ENCODE measurements around the gene FAM32A. TPM values are rescaled to one million over a fixed set of nuclear protein-coding genes. Genes with fewer than 3 reads are reported as not detected.

The FAM32A gene
- total and polyA plus RNA-seq, 7 donors = 26.3 to 133 (median 44.2) TPM

DNA sequence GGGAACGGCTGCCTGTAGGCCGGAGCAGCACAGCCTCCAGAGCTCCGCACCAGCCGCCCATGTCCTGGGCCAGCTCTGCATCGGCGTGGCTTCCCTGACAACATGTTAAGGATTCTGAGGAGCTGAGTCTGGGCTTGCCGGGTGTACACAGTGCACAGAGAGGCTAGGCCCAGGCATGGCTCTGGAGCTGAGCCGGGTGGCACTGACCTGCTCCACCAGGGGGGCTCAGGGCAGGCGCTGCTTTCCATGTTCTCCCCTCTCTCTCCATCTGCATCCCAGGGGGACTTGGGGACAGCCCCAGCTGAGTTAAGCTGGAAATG is 44.1 kb downstream of the FAM32A start:
- peak in 1 of 2 donors; percentile 39 for DNase-seq
- 85 to 92% (median 91%) methylated on average over 9 of the region's 9 CpGs for WGBS, 3 donors
- TF ChIP-seq, protein P1, sequence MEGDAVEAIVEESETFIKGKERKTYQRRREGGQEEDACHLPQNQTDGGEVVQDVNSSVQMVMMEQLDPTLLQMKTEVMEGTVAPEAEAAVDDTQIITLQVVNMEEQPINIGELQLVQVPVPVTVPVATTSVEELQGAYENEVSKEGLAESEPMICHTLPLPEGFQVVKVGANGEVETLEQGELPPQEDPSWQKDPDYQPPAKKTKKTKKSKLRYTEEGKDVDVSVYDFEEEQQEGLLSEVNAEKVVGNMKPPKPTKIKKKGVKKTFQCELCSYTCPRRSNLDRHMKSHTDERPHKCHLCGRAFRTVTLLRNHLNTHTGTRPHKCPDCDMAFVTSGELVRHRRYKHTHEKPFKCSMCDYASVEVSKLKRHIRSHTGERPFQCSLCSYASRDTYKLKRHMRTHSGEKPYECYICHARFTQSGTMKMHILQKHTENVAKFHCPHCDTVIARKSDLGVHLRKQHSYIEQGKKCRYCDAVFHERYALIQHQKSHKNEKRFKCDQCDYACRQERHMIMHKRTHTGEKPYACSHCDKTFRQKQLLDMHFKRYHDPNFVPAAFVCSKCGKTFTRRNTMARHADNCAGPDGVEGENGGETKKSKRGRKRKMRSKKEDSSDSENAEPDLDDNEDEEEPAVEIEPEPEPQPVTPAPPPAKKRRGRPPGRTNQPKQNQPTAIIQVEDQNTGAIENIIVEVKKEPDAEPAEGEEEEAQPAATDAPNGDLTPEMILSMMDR (IDR thresholded peaks at IDR 0.05) = no peak
- ATAC-seq = no peak
- Histone ChIP-seq H3K4me3 (no peak overlapping the region), H3K9me3 (no peaks in the 10 kb centered on the region), H3K36me3 (ENCODE audit: insufficient read depth in 1 of 2, low read depth in 1 of 2) (peaks cover 9 to 96% of the 10 kb centered on the region in 2 donors), H3K27me3 (ENCODE audit: insufficient read depth in 3 of 3, low read length in 2 of 3) (no peaks in the 10 kb centered on the region), H3K27ac (no peak overlapping the region), H3K4me1 (no peaks in the 10 kb centered on the region)
- intact Hi-C loops (cut with DNase I) = no loop called here

DNA sequence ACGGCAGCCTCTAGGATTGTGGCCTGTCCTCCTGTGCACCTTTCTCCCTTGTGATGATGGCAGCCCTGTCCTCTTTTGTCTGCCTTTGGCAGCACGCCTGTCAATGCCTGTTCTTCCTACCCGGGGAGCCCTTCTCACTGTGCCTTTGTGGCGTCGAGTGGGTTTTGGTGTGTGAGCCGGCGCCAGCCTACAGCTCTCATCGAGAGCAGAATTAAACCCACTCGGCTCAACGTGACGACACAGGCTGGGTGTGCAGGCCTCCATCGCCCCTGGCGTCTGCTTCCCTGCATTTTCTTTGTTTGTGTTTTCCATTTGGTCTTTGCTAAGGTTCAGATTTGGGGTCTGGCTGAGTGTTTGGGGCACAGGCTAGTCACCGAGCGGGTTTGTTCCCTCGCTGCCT is 46.9 kb downstream of the FAM32A start:
- TF ChIP-seq, protein P1 (IDR thresholded peaks at IDR 0.05) = no peak
- no peak overlapping the region for H3K4me3 ChIP-seq
- intact Hi-C loops (cut with DNase I) = no loop called here
- DNase-seq (no peak), ATAC-seq (no peak)
- no peaks in the 10 kb centered on the region for H3K9me3 ChIP-seq
- peaks cover 7 to 95% of the 10 kb centered on the region in 2 donors for H3K36me3 ChIP-seq (ENCODE audit: insufficient read depth in 1 of 2, low read depth in 1 of 2)
- WGBS, 3 donors = 91 to 98% (median 93%) methylated on average over 16 of the region's 16 CpGs
- H3K27me3 ChIP-seq (ENCODE audit: insufficient read depth in 3 of 3, low read length in 2 of 3) = no peaks in the 10 kb centered on the region
- H3K27ac ChIP-seq = no peak overlapping the region
- no peaks in the 10 kb centered on the region for H3K4me1 ChIP-seq

DNA sequence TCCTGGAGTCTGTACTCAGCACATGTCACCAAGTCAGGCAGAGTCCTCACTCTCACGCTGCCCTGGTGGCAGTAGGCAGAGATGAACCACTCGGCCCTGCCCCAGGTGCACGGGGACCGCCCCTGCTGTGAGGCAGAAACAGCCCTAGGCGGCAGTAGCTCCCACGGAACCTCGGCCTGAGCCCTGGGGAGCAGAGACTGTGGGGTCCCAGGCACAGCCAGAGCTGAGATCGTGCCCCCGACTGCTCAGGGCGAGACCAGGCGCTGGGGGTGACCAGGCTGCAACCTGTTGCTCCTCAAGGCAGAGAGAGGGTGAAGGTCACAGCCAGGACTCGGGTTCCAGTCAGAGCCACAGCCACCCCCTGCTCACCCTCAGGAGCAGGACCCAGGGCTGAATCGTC is 47.4 kb downstream of the FAM32A start:
- TF ChIP-seq, protein P1 (IDR thresholded peaks at IDR 0.05) = no peak
- H3K36me3 ChIP-seq (ENCODE audit: insufficient read depth in 1 of 2, low read depth in 1 of 2) = peaks cover 7 to 91% of the 10 kb centered on the region in 2 donors
- no peak overlapping the region for H3K4me3 ChIP-seq
- no peaks in the 10 kb centered on the region for H3K27me3 ChIP-seq (ENCODE audit: insufficient read depth in 3 of 3, low read length in 2 of 3)
- no peaks in the 10 kb centered on the region for H3K4me1 ChIP-seq
- H3K27ac ChIP-seq = no peak overlapping the region
- H3K9me3 ChIP-seq = no peaks in the 10 kb centered on the region
- ATAC-seq = no peak
- intact Hi-C loops (cut with DNase I) = no loop called here
- 92 to 95% (median 95%) methylated on average over 13 of the region's 13 CpGs for WGBS, 3 donors
- DNase-seq = no peak

DNA sequence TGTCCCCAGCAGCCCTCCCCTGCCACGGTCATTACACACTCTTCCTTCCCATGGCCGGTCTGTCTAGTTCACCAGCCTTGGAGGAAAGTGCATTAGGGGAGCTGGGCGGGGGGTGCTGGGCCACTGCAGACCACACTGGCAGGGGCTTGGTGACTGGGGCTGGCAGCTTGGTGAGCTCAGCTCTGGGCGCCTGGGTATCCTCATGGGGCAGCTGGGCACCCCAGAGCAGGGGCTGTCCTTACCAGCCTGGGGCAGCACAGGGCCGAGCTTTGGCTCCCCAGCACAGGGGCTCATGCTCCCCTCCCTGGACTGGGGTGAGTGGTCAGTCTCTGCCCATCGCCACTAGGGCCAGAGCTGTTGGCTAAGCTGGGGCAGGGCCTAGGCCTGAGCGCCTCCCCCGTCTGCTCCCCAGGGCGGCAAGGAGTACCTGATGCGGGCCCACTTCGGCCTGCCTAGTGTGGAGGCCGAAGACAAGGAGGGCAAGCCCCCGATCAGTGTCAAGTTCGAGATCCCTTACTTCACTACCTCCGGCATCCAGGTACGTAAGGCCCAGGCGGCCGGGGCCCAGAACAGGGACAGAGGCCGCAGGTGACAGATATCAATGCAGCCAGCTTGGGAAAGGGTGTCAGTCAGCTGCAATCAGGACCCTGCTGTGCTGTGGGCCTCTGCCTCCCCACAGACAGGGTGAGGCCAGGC is 48.0 kb downstream of the FAM32A start:
- ATAC-seq (no peak), DNase-seq (no peak)
- Histone ChIP-seq H3K9me3 (no peaks in the 10 kb centered on the region), H3K36me3 (ENCODE audit: insufficient read depth in 1 of 2, low read depth in 1 of 2) (peaks cover 7 to 84% of the 10 kb centered on the region in 2 donors), H3K4me3 (no peak overlapping the region), H3K4me1 (no peaks in the 10 kb centered on the region), H3K27ac (no peak overlapping the region), H3K27me3 (ENCODE audit: insufficient read depth in 3 of 3, low read length in 2 of 3) (no peaks in the 10 kb centered on the region)
- intact Hi-C loops (cut with DNase I) = no loop called here
- WGBS, 3 donors = 95 to 97% (median 96%) methylated on average over 19 of the region's 19 CpGs
- TF ChIP-seq, protein P1 (IDR thresholded peaks at IDR 0.05) = no peak
